DOHH2 (cell line): ENCODE data around the gene SRP14.

Experiments used
- H3F3A ChIP-seq: fragments of 200-600 bp; sonication (generic), shearing (Covaris generic); 2 replicates; pipeline ENCODE4 v1.6.0; 2016; ENCODE audit warnings: antibody characterized with exemption, mild to moderate bottlenecking; ENCODE audit not compliant: control insufficient read depth, insufficient read depth
- H3K27ac ChIP-seq: fragments of 200-600 bp; sonication (generic); 2 replicates; pipeline ENCODE4 v1.5.1; 2014; ENCODE audit warnings: low read depth, mild to moderate bottlenecking, low read length, moderate library complexity
- H3K27me3 ChIP-seq: fragments of 200-600 bp; sonication (generic); 2 replicates; pipeline ENCODE4 v1.6.1; 2014; ENCODE audit warnings: mild to moderate bottlenecking, low read length, mixed read lengths; ENCODE audit not compliant: control insufficient read depth
- H3K36me3 ChIP-seq: fragments of 200-600 bp; sonication (generic); 2 replicates; pipeline ENCODE4 v1.6.1; 2014; ENCODE audit warnings: mild to moderate bottlenecking, low read length, moderate library complexity, mixed read lengths; ENCODE audit not compliant: control insufficient read depth
- H3K4me1 ChIP-seq: fragments of 200-600 bp; sonication (generic); 2 replicates; pipeline ENCODE4 v1.6.1; 2014; ENCODE audit warnings: mild to moderate bottlenecking, low read length, mixed read lengths; ENCODE audit not compliant: control insufficient read depth
- H3K4me2 ChIP-seq: fragments of 200-600 bp; sonication (generic); 2 replicates; pipeline ENCODE4 v1.6.0; 2014; ENCODE audit warnings: mild to moderate bottlenecking, low read length, moderate library complexity
- H3K4me3 ChIP-seq: fragments of 200-600 bp; sonication (generic); 2 replicates; pipeline ENCODE4 v1.5.1; 2014; ENCODE audit warnings: mild to moderate bottlenecking, low read length, mixed read lengths
- H3K79me2 ChIP-seq: fragments of 200-600 bp; sonication (generic); 2 replicates; pipeline ENCODE4 v1.6.1; 2014; ENCODE audit warnings: mild to moderate bottlenecking, low read length, mixed read lengths; ENCODE audit not compliant: control insufficient read depth
- H3K9me2 ChIP-seq: fragments of 200-600 bp; sonication (generic); replicated peaks from 2 replicates; pipeline ENCODE4 v1.6.1; 2014; ENCODE audit warnings: mild to moderate bottlenecking, low read length, mixed read lengths; ENCODE audit not compliant: control insufficient read depth
- H3K9me3 ChIP-seq: fragments of 200-600 bp; sonication (generic); 2 replicates; pipeline ENCODE4 v1.6.1; 2014; ENCODE audit warnings: antibody characterized with exemption, low read length, mixed read lengths; ENCODE audit not compliant: control insufficient read depth, insufficient read depth
- H4K20me1 ChIP-seq: fragments of 200-600 bp; sonication (generic); 2 replicates; pipeline ENCODE4 v1.6.0; 2014; ENCODE audit warnings: low read depth, mild to moderate bottlenecking, antibody characterized with exemption, low read length, moderate library complexity; ENCODE audit not compliant: control insufficient read depth, insufficient read depth
- CTCF ChIP-seq: fragments of 200-600 bp; sonication (generic); IDR thresholded peaks from one replicate; pipeline ENCODE4 v1.5.1; 2014; ENCODE audit warnings: antibody characterized with exemption, mild to moderate bottlenecking, low read depth, low read length; ENCODE audit not compliant: poor library complexity, severe bottlenecking
- EZH2phosphoT487 ChIP-seq: fragments of 200-600 bp; sonication (generic); IDR thresholded peaks from 2 replicates; pipeline ENCODE4 v1.6.1; 2017; ENCODE audit warnings: borderline replicate concordance, mild to moderate bottlenecking, antibody characterized with exemption, low read length, moderate library complexity, mixed read lengths

The SRP14 gene

DNA sequence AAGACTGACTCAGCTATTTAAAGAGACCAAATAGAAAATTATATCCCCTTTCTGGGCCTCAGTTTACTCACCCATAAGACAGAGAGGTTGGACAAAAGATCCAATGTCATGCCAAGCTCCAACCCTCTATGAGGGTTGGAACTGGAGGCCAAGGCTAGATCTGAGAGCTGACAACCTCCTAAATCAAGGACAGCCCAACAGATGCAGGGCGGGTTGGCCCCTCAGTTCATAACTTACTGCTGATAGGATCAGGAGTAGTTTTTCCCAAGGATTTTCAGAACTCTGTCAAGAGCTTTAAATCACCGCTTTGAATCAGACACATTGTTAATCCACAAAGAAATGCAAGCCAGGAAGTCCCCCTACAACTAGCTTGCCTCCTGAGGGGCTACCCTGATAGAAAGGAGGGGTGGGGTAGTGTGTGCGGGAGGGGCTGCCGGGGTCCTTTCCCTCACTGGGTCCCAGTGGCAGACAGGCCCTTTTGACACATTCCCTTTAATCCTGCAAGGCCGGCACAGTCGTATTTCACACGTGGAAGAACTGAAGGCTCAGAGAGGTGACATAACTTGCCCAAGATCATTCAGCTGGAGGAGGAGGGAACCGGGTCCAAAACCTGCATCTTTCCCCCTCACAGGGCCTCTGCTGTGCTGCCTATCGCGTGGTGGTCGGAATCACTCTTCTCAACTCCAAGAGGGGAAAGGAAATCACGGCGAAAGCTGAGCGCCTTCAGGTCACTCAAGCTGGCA, 48.3 kb upstream of the SRP14 start:
- Histone ChIP-seq H3K27ac (no peak overlapping the region), H3K36me3 (peaks cover 26% of the 10 kb centered on the region), H3K4me1 (peaks cover 72% of the 10 kb centered on the region), H3K4me3 (no peak overlapping the region), H3F3A (peaks cover 11% of the 10 kb centered on the region; the same call in 1 of the 2 replicates), H3K9me2 (no peaks in the 10 kb centered on the region), H3K9me3 (no peaks in the 10 kb centered on the region), H3K27me3 (no peaks in the 10 kb centered on the region), H3K79me2 (0 out of 2 replicates have a peak, but pooled peaks cover under 1% of the 10 kb centered on the region), H3K4me2 (no peak overlapping the region), H4K20me1 (no peaks in the 10 kb centered on the region)
- no peak for TF ChIP-seq CTCF
- no peak for TF ChIP-seq EZH2phosphoT487

GRCh38 chr15:40085266-40085665, 46.3 kb upstream of the SRP14 start:
- H3K9me3 ChIP-seq: no peaks in the 10 kb centered on the region
- peaks cover 82% of the 10 kb centered on the region for H3K4me1 ChIP-seq
- no peaks in the 10 kb centered on the region for H3K79me2 ChIP-seq
- no peaks in the 10 kb centered on the region for H4K20me1 ChIP-seq
- H3K4me3 ChIP-seq: no peak overlapping the region
- TF ChIP-seq EZH2phosphoT487 (no peak), CTCF (no peak)
- H3K9me2 ChIP-seq: no peaks in the 10 kb centered on the region
- no peak overlapping the region for H3K27ac ChIP-seq
- peaks cover 10% of the 10 kb centered on the region for H3K36me3 ChIP-seq
- H3K27me3 ChIP-seq: no peaks in the 10 kb centered on the region
- peaks cover 17% of the 10 kb centered on the region for H3F3A ChIP-seq
- no peak overlapping the region for H3K4me2 ChIP-seq

DNA sequence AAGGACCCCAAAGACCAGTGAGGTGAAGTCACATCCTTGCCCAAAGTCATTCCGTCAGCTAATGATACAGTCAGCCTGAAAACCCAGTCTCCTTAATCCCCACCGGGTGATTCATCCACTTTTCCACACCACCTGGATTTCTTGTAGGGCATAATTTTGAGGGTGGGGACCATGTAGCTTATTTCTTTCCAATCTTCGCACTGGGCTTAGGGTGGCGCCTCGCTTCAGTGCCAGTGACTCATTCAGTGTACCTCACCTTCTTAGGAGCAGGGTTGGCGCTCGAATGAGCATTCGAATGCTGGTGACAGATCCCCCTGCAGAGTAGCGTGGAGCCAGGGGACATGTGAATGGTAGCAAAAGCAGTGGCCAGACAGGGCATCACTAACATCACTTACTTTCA, 45.7 kb upstream of the SRP14 start:
- Histone ChIP-seq H3K9me3 (no peaks in the 10 kb centered on the region), H3K9me2 (no peaks in the 10 kb centered on the region), H3K4me1 (peaks cover 80% of the 10 kb centered on the region), H3K36me3 (peaks cover 4% of the 10 kb centered on the region), H3K27ac (no peak overlapping the region), H3K27me3 (no peaks in the 10 kb centered on the region), H3K79me2 (no peaks in the 10 kb centered on the region), H3F3A (peaks cover 15% of the 10 kb centered on the region), H3K4me3 (no peak overlapping the region), H4K20me1 (no peaks in the 10 kb centered on the region), H3K4me2 (no peak overlapping the region)
- TF ChIP-seq CTCF (no peak), EZH2phosphoT487 (no peak)
